ENCODE results near the gene AHCYL1.

AHCYL1 gene

DNA sequence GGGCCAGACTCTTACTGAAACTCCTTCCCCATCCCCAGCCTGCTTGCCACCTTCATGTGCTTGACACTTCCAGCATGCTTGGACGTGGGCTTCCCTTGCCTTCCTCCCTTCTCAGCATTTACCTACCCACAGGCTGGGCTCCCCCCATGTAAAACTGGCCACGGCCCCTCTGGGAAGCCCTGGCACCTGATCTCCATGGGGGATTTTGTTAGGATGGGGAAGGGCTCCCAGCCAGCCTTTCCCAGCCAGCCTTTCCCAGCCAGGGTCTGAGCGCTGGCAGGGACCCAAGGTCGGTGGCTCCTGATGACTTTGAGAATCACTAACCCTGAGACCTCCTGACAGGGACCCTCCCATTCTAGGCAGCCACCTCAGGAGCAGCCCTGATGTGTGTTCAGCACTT, 79.2 kb downstream of the AHCYL1 start:
- no peak for DNase-seq (ENCODE audit: low read depth)

DNA sequence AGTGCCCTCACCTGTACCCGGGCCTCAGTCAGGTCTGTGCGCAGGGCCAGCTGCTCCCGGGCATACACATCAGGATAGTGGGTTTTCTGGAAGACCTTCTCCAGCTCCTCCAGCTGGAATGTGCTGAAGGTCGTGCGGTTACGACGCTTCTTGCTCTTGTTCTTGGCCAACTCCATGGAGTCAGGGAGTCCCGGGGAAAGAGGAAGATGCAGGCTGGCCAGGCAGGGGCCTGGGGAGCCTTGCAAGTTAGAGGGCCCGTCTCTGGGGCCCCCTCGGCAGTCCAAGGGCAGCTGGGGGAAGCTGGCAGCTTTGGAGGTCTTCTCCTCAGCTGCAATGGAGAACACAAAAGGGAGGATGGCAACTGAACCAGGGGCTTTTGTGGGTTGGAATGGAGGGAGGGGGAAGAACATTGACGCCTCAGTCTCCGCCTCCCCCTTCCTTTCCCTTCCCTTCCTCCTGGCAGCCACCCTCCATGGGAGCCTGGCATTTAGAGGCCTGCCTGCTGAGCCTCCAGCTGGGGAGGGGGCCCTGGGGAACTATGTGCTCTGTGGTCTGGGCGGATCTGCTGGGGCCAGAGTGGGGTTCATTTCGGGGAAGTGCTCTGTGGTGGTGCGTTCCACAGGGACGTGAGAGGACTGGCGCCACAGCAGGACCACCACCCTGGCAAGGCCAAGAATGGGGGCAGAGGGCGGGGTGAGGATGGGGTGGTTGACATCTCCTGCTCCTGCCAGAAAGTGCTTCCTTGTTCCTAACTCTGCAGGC, 80.2 kb downstream of the AHCYL1 start:
- no peak for DNase-seq (ENCODE audit: low read depth)

DNA sequence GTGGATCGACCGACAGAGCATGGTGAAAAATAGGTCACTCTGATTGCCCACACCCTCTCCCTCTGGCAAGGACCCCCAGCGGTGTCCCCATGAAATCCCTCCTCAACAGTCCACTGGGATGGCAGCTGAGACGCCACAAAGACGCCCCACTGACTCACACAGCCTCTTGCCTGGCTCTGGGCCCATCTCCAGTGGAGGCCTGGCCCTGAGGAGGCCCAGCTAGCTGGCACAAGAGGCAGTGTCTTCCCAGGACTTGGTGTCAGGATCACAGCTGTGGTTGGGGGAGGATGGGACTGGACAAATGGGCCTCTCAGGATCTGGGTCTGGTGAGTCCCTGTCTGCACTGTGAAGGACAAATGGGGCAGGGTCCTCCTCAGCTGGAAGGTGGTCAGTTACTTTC, 81.3 kb downstream of the AHCYL1 start:
- DNase-seq (ENCODE audit: low read depth): no peak

DNA sequence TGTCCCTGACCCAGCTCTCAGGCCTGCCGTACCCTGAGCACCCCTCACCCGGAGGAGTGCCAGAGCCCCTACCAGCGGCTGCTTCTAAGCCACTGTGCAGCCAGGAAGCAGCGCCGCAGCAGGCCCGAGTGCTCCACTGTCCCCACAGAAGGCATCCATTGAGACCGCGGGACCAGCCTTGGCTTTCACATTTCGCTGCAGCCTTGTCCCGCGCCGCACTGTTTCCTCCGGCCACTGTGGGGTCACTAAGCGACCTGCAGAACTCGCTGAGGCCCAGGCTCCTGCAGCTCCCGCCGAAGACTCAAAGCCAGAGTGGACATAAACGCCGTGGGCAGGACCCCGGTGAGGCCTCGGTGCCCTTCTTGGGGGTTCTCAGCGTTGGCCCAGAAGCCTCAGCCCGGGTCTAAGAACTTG, 82.9 kb downstream of the AHCYL1 start:
- DNase-seq (ENCODE audit: low read depth): no peak

DNA sequence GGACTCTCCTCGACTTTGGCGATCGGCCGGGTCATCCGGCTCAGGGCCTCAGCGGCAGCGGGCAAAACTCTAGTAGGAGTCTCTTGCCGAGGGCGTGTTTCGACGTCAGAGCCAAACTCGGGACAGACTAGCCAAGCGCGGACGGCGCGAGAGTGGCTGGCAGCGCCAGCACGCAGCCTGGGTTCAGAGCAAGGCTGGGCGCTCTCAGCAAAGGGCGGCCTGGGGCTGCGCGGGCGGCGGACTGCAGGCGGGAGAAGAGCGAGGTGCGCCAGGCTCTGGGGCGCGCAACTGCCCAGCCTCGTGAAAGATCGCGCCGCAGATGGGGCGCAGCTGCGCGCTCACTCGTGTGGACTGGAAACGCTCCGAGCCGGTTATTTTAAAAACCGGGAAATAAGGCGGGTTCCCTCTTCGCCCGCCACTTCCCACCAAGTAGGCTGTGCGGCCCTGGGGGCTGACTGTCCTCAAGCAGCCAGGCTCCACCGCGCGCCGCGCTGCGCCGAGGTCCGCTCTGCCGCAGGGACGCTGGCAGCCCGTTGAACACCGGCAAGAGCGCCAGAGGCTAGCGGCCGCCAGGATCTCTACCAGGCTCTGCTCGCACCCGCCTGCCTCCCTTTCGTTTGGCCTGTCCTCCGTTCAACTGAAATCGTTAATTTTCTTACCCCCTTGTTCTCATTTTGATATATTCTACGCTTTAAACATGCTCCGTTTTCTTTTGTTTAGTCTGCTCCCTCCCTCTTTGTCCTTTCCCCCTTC, 83.5 kb downstream of the AHCYL1 start:
- DNase-seq (ENCODE audit: low read depth): no peak

DNA sequence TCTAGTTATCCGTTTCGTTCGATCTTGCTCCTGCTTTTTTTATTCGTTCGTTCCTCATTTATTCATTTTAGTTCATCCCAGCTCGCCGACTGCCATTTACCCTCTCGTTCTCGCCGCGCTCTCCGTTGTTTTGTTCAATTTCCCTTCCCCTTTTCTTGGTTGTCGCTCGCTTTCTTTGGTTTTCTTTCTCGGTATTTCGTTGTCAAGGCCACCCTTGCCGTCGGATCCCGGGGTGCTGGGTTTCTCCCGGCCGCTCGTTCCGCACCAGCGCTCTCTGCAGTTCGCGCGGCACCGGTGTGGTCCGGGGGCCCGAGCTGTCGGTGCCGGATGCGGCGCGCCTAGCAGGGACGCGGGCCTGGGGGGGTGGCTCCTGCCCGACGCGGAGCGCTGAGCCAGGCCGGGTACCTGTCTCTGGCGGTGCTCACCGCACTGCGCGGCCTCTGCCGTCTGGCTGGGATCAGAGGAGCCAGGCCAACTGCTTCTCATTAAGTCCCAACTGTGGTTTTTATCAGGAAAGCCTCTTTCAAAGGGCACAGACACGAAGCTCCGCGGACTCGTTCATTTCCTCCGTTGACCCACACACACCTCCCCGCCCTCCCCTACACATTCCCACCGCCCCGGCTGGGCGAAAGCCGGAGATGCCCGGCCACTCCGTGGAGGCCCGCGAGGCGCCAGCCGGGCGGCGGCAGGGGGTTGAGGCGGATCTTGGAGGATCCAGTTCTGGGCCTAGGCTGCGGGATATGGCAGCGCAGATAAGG, 84.3 kb downstream of the AHCYL1 start:
- no peak for DNase-seq (ENCODE audit: low read depth)

DNA sequence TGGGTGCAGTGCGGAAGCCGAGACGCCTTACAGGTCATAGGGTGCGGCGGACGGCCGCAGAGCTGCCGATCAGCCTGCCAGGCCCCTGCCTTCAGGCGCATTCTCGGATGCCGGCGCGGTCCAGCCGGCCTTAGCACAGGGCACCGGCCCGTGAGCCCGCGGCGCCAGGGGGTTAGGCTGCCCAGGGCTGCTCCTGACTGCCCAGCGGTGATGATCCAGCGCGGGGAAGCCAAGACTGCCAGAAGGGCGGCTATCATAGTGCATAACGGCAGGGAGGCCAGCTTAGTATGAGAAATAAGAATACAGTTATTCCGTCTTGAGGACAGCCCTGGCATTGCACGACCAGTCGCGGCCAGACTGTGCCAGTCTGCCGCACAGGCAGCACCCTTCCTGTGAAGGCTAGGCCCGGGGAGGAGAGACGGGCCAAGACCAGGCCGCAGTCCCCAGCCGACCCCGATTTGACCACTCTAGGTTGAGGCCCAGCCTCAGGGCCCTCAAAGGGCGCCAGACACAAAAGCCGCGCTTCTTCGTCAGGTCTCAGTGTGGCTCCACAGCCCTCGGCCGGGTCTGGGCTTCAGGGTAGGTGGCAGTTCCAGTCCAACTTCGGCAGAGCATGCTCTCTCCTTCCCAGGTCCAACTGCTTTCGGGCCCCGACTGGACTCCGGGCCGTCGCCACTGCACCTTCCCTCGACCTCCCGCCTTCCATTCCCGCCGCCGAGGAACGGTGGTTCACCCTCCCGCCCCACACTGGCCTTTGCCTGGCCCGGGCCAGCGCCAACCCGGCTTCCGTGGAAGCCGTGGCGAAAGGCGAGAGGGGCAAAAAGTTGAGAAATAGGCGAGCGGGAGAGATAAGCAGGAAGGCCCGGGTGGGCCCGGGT, 85.1 kb downstream of the AHCYL1 start:
- no peak for DNase-seq (ENCODE audit: low read depth)

DNA sequence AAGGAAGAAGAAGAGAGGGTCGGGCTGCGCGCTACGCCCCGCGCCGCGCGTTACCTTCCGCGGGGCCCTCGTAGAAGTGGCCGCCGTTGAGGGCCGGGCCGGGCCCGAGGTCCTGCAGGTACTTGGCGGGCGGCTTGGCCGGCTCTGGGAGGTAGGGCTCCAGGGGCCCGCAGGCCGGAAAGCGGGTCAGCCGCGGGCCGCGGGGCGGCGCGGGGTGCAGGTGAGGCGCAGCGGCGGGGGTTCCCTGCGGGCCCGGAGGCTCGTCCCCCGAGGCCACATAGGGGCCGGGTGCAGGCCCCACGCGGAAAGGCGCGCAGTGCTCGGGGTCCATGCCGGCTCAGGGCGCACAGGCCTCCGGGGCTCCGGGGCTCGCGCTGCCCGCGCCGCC, 85.7 kb downstream of the AHCYL1 start:
- no peak for DNase-seq (ENCODE audit: low read depth)

DNA sequence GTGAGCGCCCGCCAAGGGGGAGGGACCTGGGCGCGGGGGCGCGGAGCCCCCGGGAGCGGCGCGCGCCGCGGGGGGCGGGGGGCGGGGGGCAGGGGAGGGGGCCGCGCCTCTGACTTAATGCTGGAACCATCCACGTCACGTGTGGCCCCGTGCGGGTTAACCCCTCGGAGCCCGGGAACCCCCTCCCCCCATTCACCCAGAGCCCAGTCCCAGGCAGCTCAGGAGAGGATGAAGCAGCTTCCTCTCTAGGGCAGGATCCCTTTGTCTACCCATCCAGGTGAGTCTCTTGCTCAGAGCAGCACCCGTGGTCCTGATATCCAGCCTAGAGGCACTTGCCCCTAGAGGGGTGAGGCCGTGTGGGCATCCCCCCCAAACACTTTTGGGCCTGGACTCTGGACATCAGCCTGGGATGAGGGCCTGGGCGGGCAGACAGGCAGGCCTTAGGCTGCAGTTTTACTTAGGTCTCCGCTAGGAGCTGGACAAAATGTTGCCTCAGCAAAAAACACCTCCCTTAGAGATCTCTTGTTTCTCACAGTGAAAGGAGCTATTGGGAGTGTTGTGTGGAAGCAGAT, 86.2 kb downstream of the AHCYL1 start, which contains the start of gene ALX3:
Gene ALX3 (minus strand): TSS at position 2 of the 572 bp plus-strand sequence. CDS start 60 bp downstream, outside the sequence.
- no peak for DNase-seq (ENCODE audit: low read depth)
